Dedifferentiated amniotic fluid mesenchymal stem cell (primary cell): ENCODE measurements around the gene ADK.

Source experiments
- DNase-seq: peaks from one replicate; pipeline ENCODE4 v3.0.0-alpha.2; 2016; ENCODE audit errors: extremely low spot score

Gene ADK

GRCh38 chr10:74669210-74669609 lies 518.2 kb downstream of the ADK start:
- no peak for DNase-seq

GRCh38 chr10:74671716-74672115 lies 520.7 kb downstream of the ADK start:
- no peak for DNase-seq

GRCh38 chr10:74672430-74673165 lies 521.6 kb downstream of the ADK start:
- DNase-seq: no peak

GRCh38 chr10:74674927-74675326 lies 523.9 kb downstream of the ADK start:
- no peak for DNase-seq

GRCh38 chr10:74675484-74675883 lies 524.5 kb downstream of the ADK start:
- DNase-seq: no peak

- DNase-seq: no peak
These were observed 526.9 kb downstream of the ADK start for GRCh38 chr10:74677951-74678350.

- DNase-seq: no peak
These were observed 531.1 kb downstream of the ADK start for GRCh38 chr10:74681917-74682627.

GRCh38 chr10:74683067-74683466 lies 532.0 kb downstream of the ADK start:
- no peak for DNase-seq

- no peak for DNase-seq
These were observed 532.8 kb downstream of the ADK start for GRCh38 chr10:74683621-74684364.

- DNase-seq: no peak
These were observed 533.4 kb downstream of the ADK start for GRCh38 chr10:74684462-74684861.

GRCh38 chr10:74685564-74685963 lies 534.5 kb downstream of the ADK start:
- DNase-seq: no peak

- no peak for DNase-seq
These were observed 539.4 kb downstream of the ADK start for GRCh38 chr10:74690393-74690792.

GRCh38 chr10:74691164-74691563 lies 540.1 kb downstream of the ADK start:
- no peak for DNase-seq

- DNase-seq: peak; percentile 46
These were observed 553.8 kb downstream of the ADK start for GRCh38 chr10:74704629-74705357.

- DNase-seq: no peak
These were observed 554.4 kb downstream of the ADK start for GRCh38 chr10:74705358-74705980.

GRCh38 chr10:74706966-74707365 lies 555.9 kb downstream of the ADK start:
- no peak for DNase-seq

GRCh38 chr10:74708246-74708645 lies 557.2 kb downstream of the ADK start:
- no peak for DNase-seq

GRCh38 chr10:74718208-74718607 lies 567.2 kb downstream of the ADK start:
- no peak for DNase-seq

GRCh38 chr10:74728225-74728624 lies 577.2 kb downstream of the ADK start:
- DNase-seq: no peak

GRCh38 chr10:74730246-74730645 lies 579.2 kb downstream of the ADK start:
- no peak for DNase-seq

- no peak for DNase-seq
These were observed 582.6 kb downstream of the ADK start for GRCh38 chr10:74733612-74734011.

- no peak for DNase-seq
These were observed 585.0 kb downstream of the ADK start for GRCh38 chr10:74736029-74736428.
